Heart right ventricle (tissue), 16 donors: ENCODE data around the gene P2RX7. TPM values are rescaled to one million over a fixed set of nuclear protein-coding genes. Genes with fewer than 3 reads are reported as not detected.

Source experiments
- ATAC-seq, 8 donors: fragments of 200-7000 bp; cut with Tn5 transposase; one replicate each; pipeline ENCODE4 v1.9.1; 2020; ENCODE audit warnings: mild to moderate bottlenecking in 8 of 8, moderate library complexity in 8 of 8, moderate number of reproducible peaks in 1 of 8
- DNase-seq, 2 donors: peaks; one replicate each; pipeline ENCODE4 v3.0.0-alpha.2; 2020
- H3K27ac ChIP-seq, 10 donors: fragments of 200-600 bp; sonication (generic) in 2 of 10; one replicate each; pipeline versions ENCODE4 v1.5.0 to v1.8.0; 2020 to 2022; ENCODE audit warnings: mild to moderate bottlenecking in 3 of 10
- H3K27me3 ChIP-seq, 7 donors: fragments of 200-600 bp; one replicate each; pipeline ENCODE4 v1.8.0; 2021 to 2022; ENCODE audit warnings: mild to moderate bottlenecking in 2 of 7
- H3K36me3 ChIP-seq, 9 donors: fragments of 200-600 bp; sonication (generic) in 1 of 9; one replicate each; pipeline versions ENCODE4 v1.5.0 to v1.8.0; 2020 to 2022; ENCODE audit warnings: mild to moderate bottlenecking in 2 of 9
- H3K4me1 ChIP-seq, 9 donors: fragments of 200-600 bp; sonication (generic) in 1 of 9; one replicate each; pipeline versions ENCODE4 v1.5.0 to v1.8.0; 2020 to 2022; ENCODE audit warnings: mild to moderate bottlenecking in 4 of 9
- H3K4me3 ChIP-seq, 10 donors: fragments of 200-600 bp; sonication (generic) in 2 of 10; one replicate each; pipeline versions ENCODE4 v1.5.0 to v1.8.0; 2020 to 2022; ENCODE audit warnings: mild to moderate bottlenecking in 7 of 10, moderate library complexity in 2 of 10
- H3K9me3 ChIP-seq, 11 donors: fragments of 200-600 bp in 10 of 11; sonication (generic) in 2 of 11; one replicate each; pipeline versions ENCODE4 v1.5.0 to v1.8.0; 2013 to 2022; ENCODE audit warnings: mild to moderate bottlenecking in 2 of 11, control low read depth in 1 of 11, moderate library complexity in 1 of 11
- CTCF ChIP-seq, 9 donors: fragments of 200-600 bp; sonication (generic) in 2 of 9; IDR thresholded peaks; one replicate each; pipeline versions ENCODE4 v1.5.0 to v1.8.0; 2021 to 2022; ENCODE audit warnings: antibody characterized with exemption in 9 of 9, mild to moderate bottlenecking in 5 of 9, moderate library complexity in 1 of 9
- WGBS, 2 donors: extraction: QIAGEN DNeasy Blood & Tissue Kit; methylation state at CpG; one replicate each; pipeline ENCODE4 v1.1.7; 2013; ENCODE audit warnings: inconsistent platforms in 1 of 2; 5-methylcytosine and 5-hydroxymethylcytosine counted together
- intact Hi-C, 10 donors: fragments of 100-400 bp; cut with DNase I; formaldehyde crosslinking; loops; one replicate each; pipeline versions ENCODE4 v1.11.1 to v1.14.2; 2022
- polyA plus RNA-seq, 2 donors: library from polyadenylated mRNA; stranded (reverse); fragments of 200-250 nt; gene quantifications; one replicate each; pipeline ENCODE4 v1.2.3, GENCODE V29; 2013
- total RNA-seq, 10 donors: library from RNA; stranded (reverse); fragmentation: NEBNext Ultra II Directional in 3 of 10; extraction: Animal tissue kit (Norgen Biotek cat#: 25700) in 3 of 10; gene quantifications; one replicate each; pipeline versions ENCODE4 v1.2.1 to v1.2.4, GENCODE V29; 2021 to 2023
- donor health status: Arrhythmogenic right ventricular cardiomyopathy.
- donor health status: ischemic (EF 13 %, LVEDD 7.1; RV severe dilation, severe dysfunction).
- donor health status: healthy with polysubstance abuse.
- donor health status: DM: no; HTN: yes; CAD: no.
- donor health status: DM: no; HTN: no; CAD: no.
- donor health status: ischemic (EF 25% LVEDD 6.9; RV normal size, moderate dysfunction).
- donor health status: ischemic (EF 25% LVEDD 5.7; RV mildly dilated, moderate dysfunction).
- donor health status: healthy.
- donor health status: DM: yes; HTN: yes; CAD: no.
- donor health status: Ischemic cardiomyopathy.
- donor health status: ischemic (EF 35%, LVEDD 5.7; RV mildly dilated, moderate dysfunction).
- donor health status: nonischemic (EF 11% LVEDD 7.7; RV severe dilation, severe dysfunction).
- donor health status: DM: yes; HTN: yes; CAD: no.
- donor health status: PGD.
- donor health status: ischemic (EF 29% LVEDD 5.4; RV normal size, mild dysfunction).
- donor health status: nonischemic (EF 23%, LVEDD 6.1; RV moderate dilation, normal function).

The P2RX7 gene
- total and polyA plus RNA-seq, 12 donors, result 0.25 to 7.0 (median 1.6) TPM

- intact Hi-C loops, result loop anchor here in 2 of 10 donors (5.0 to 10.0 kb wide), 2 partner anchors 70 to 83 kb away; no protein-coding TSS in a partner anchor
- H3K27ac ChIP-seq, result peak overlapping the region in 7 of 10 donors; percentile 44 to 73 (median 55)
- ATAC-seq (peak; percentile 68 to 94 (median 82)), DNase-seq (peak in 1 of 2 donors; percentile 40)
- 53 to 59% methylated on average over 4 of the region's 4 CpGs for WGBS, 2 donors
- H3K36me3 ChIP-seq, result no peaks in the 10 kb centered on the region
- peaks cover 2 to 29% (median 20%) of the 10 kb centered on the region in 9 donors for H3K4me1 ChIP-seq
- H3K4me3 ChIP-seq, result no peak overlapping the region
- H3K9me3 ChIP-seq, result no peaks in the 10 kb centered on the region
- no peak for TF ChIP-seq CTCF (IDR thresholded peaks at IDR 0.05)
- H3K27me3 ChIP-seq, result no peaks in the 10 kb centered on the region
Measured at GRCh38 chr12:121124402-121125109, 8.1 kb upstream of the P2RX7 start.

DNA sequence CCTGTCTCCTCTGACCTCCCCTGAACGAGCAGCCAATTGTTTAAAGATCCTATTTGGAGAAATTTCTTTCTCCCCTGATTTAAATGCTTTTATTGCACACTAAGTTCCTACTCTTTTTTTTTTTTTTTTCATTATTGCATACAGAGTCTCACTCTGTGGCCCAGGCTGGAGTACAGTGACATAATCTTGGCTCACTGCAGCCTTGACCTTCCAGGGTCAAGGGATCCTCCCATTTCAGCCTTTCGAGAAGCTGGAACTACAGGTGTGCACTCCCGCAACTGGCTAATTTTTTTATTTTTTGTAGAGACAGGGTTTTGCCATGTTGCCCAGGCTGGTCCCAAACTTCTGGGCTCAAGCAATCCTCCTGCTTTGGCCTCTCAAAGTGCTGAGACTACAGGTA is 5.2 kb upstream of the P2RX7 start:
- Histone ChIP-seq H3K27ac (peak overlapping the region in 6 of 10 donors; percentile 50 to 85 (median 62)), H3K9me3 (no peaks in the 10 kb centered on the region), H3K27me3 (no peaks in the 10 kb centered on the region), H3K4me3 (no peak overlapping the region), H3K36me3 (no peaks in the 10 kb centered on the region), H3K4me1 (peaks cover 2 to 43% (median 30%) of the 10 kb centered on the region in 9 donors)
- ATAC-seq, result no peak
- no peak for DNase-seq
- WGBS, 2 donors, result 55 to 68% methylated on average over 3 of the region's 3 CpGs
- intact Hi-C loops, result loop anchor here in 1 of 10 donors (10.0 kb wide), 1 partner anchor 67 kb away; no protein-coding TSS in a partner anchor
- no peak for TF ChIP-seq CTCF (IDR thresholded peaks at IDR 0.05)

GRCh38 chr12:121128908-121129810 is 3.5 kb upstream of the P2RX7 start:
- Histone ChIP-seq H3K4me1 (peaks cover 2 to 52% (median 41%) of the 10 kb centered on the region in 9 donors), H3K36me3 (no peaks in the 10 kb centered on the region), H3K27me3 (no peaks in the 10 kb centered on the region), H3K4me3 (peak overlapping the region in 6 of 10 donors; percentile 11 to 29 (median 22)), H3K9me3 (no peaks in the 10 kb centered on the region), H3K27ac (peak overlapping the region in 9 of 10 donors; percentile 50 to 85 (median 61))
- ATAC-seq (peak; percentile 74 to 85 (median 81)), DNase-seq (peak; percentile 77 to 88)
- WGBS, 2 donors, result 12 to 15% methylated on average over 11 of the region's 11 CpGs
- intact Hi-C loops, result loop anchor here in 1 of 10 donors (10.0 kb wide), 1 partner anchor 66 kb away; no protein-coding TSS in a partner anchor
- TF ChIP-seq CTCF (IDR thresholded peaks at IDR 0.05), result no peak

- ATAC-seq (no peak), DNase-seq (no peak)
- H3K9me3 ChIP-seq, result no peaks in the 10 kb centered on the region
- no peaks in the 10 kb centered on the region for H3K36me3 ChIP-seq
- TF ChIP-seq CTCF (IDR thresholded peaks at IDR 0.05), result no peak
- WGBS, 2 donors, result 94 to 98% methylated on average over 4 of the region's 4 CpGs
- peak overlapping the region in 1 of 10 donors; percentile 29 for H3K4me3 ChIP-seq
- H3K4me1 ChIP-seq, result peaks cover 2 to 56% (median 36%) of the 10 kb centered on the region in 9 donors
- intact Hi-C loops, result loop anchor here in 4 of 10 donors (5.0 to 10.0 kb wide), 3 partner anchors 65 to 83 kb away; partner anchors contain the start of gene P2RX4 (in 1 of the 4)
- H3K27ac ChIP-seq, result peak overlapping the region in 6 of 10 donors; percentile 60 to 85 (median 68)
- no peaks in the 10 kb centered on the region for H3K27me3 ChIP-seq
Measured at GRCh38 chr12:121129811-121130147, 2.9 kb upstream of the P2RX7 start.
